Immature natural killer cell (primary cell): ENCODE measurements around the gene LAMC1. TPM values are rescaled to one million over a fixed set of nuclear protein-coding genes. Genes with fewer than 3 reads are reported as not detected.

ENCODE experiments used
- DNase-seq, 3 donors: peaks; one replicate each; pipeline ENCODE4 v3.0.0; 2022; ENCODE audit warnings: mixed read lengths in 1 of 3
- H3K27ac Mint-ChIP-seq, 6 donors: one replicate each; pipeline ENCODE4 v1.8.0; 2020; ENCODE audit warnings: mixed read lengths in 6 of 6, mild to moderate bottlenecking in 5 of 6, inconsistent platforms in 4 of 6, moderate library complexity in 3 of 6
- H3K27me3 Mint-ChIP-seq, 3 donors: one replicate each; pipeline ENCODE4 v1.8.0; 2020 to 2021; ENCODE audit warnings: low read depth in 3 of 3, mild to moderate bottlenecking in 3 of 3, mixed read lengths in 3 of 3, moderate library complexity in 3 of 3, inconsistent platforms in 1 of 3
- H3K36me3 Mint-ChIP-seq, 3 donors: one replicate each; pipeline ENCODE4 v1.8.0; 2020; ENCODE audit warnings: mixed read lengths in 3 of 3, inconsistent platforms in 2 of 3, mild to moderate bottlenecking in 2 of 3
- H3K4me1 Mint-ChIP-seq, 2 donors: one replicate each; pipeline ENCODE4 v1.8.0; 2020; ENCODE audit warnings: inconsistent platforms in 2 of 2, mild to moderate bottlenecking in 2 of 2, mixed read lengths in 2 of 2, moderate library complexity in 1 of 2
- H3K4me3 Mint-ChIP-seq, 5 donors: one replicate each; pipeline ENCODE4 v1.8.0; 2020; ENCODE audit warnings: mild to moderate bottlenecking in 5 of 5, mixed read lengths in 5 of 5, inconsistent platforms in 3 of 5, moderate library complexity in 3 of 5
- H3K9me3 Mint-ChIP-seq, 6 donors: one replicate each; pipeline ENCODE4 v1.8.0; 2020; ENCODE audit warnings: mild to moderate bottlenecking in 6 of 6, mixed read lengths in 6 of 6, inconsistent platforms in 4 of 6, moderate library complexity in 3 of 6
- polyA plus RNA-seq, 3 donors: library from polyadenylated mRNA; unstranded; fragments of 300-500 nt; fragmentation: Illumina TruSeq; gene quantifications; one replicate each; pipeline ENCODE4 v1.2.3, GENCODE V29; 2021

The LAMC1 gene
- polyA plus RNA-seq, 3 donors from 2014 or later: 0.19 TPM; not detected in 2

DNA sequence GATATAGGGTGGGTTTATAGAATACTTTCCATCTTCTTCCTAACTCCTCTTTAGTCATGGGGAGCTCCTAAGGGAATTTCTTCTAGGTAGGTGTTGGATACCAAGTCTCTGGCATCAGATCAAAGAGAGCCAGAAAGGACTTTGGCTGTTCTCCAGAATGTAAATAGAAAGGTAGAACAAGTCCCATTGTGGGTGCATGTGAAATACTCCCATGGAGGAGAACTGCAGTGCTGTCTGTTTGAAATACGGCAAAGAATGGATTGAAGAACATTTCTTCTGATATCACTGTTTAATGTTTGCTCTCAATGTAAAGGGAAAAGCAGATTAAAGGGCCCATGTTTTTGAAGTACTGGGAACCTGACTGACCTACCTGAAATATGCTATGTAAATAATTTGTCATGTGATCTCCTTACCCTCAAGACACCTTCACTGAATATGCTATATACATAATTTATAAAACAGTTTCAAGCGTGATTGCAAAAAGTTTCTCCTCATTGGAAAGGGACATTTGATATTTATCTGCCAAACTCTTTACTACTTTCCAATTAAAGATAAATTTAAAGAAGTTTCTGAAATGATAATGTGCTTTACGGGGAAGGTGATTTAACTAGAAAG, 65.9 kb downstream of the LAMC1 start:
- H3K4me1 Mint-ChIP-seq: no peaks in the 10 kb centered on the region
- H3K36me3 Mint-ChIP-seq: no peaks in the 10 kb centered on the region
- H3K27me3 Mint-ChIP-seq: peaks cover 0 to 4% (median 0%) of the 10 kb centered on the region in 3 donors
- H3K4me3 Mint-ChIP-seq: no peak overlapping the region
- no peaks in the 10 kb centered on the region for H3K9me3 Mint-ChIP-seq
- no peak for DNase-seq
- no peak overlapping the region for H3K27ac Mint-ChIP-seq

- Mint-ChIP-seq H3K9me3 (no peaks in the 10 kb centered on the region), H3K27me3 (peaks cover 0 to 2% (median 0%) of the 10 kb centered on the region in 3 donors), H3K36me3 (no peaks in the 10 kb centered on the region), H3K27ac (no peak overlapping the region), H3K4me1 (no peaks in the 10 kb centered on the region), H3K4me3 (no peak overlapping the region)
- DNase-seq: no peak
Observed at GRCh38 chr1:183090391-183091006, 67.3 kb downstream of the LAMC1 start.

- Mint-ChIP-seq H3K27me3 (peaks cover 0 to 2% (median 0%) of the 10 kb centered on the region in 3 donors), H3K27ac (no peak overlapping the region), H3K4me3 (no peak overlapping the region), H3K36me3 (no peaks in the 10 kb centered on the region), H3K4me1 (no peaks in the 10 kb centered on the region), H3K9me3 (no peaks in the 10 kb centered on the region)
- no peak for DNase-seq
Observed at GRCh38 chr1:183091181-183091580, 68.0 kb downstream of the LAMC1 start.

DNA sequence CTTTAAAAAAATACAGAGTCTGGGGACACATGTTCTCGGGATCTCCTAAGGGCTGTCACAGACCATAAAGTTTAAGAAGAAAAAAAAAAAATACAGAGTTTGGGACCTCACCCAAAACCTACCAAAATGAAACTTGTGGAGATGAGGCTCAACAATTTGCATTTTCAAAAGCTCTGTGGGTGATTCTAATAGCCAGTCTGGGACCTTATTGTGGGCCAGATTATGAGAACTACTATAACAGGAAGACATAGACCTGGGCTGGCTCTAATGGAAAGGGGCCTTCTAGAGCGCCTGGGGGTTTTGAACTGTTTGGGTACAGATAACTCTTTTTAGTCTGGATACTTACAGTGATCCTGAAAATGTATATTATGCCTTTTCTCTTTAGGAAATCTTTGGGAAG, 69.1 kb downstream of the LAMC1 start:
- H3K27ac Mint-ChIP-seq: no peak overlapping the region
- peaks cover 0 to 4% (median 0%) of the 10 kb centered on the region in 3 donors for H3K27me3 Mint-ChIP-seq
- no peak for DNase-seq
- no peaks in the 10 kb centered on the region for H3K4me1 Mint-ChIP-seq
- no peaks in the 10 kb centered on the region for H3K9me3 Mint-ChIP-seq
- no peaks in the 10 kb centered on the region for H3K36me3 Mint-ChIP-seq
- H3K4me3 Mint-ChIP-seq: no peak overlapping the region

DNA sequence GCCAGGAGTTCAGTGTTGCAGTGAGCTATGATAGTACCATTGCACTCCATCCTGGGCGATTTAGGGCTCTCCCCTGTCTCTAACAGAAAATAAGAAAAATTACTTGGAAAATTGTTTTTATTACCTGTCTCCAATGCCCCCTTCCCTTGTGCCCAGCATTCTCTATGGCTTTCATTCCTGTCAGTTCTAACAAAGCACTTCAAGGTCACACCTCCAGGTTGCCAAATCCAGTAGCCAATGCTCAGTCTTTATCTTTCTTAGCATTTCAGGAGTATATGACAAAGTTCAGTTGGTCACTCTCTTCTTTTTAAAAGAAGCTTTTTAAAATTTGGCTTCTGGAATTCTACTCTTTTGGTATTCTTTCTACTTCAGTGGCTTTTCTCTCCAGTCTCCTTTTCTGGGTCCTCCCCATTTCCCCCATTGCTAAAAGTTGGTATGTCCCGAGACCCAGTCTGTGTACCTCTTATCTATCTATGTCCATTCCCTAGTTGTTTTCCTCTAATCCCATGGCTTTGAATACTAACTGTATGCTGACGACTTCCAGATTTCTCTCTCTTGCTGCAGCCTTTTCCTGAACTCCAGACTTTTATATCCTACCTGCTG, 69.9 kb downstream of the LAMC1 start:
- no peaks in the 10 kb centered on the region for H3K4me1 Mint-ChIP-seq
- H3K27ac Mint-ChIP-seq: no peak overlapping the region
- H3K4me3 Mint-ChIP-seq: no peak overlapping the region
- no peaks in the 10 kb centered on the region for H3K36me3 Mint-ChIP-seq
- DNase-seq: no peak
- no peaks in the 10 kb centered on the region for H3K9me3 Mint-ChIP-seq
- H3K27me3 Mint-ChIP-seq: peaks cover 0 to 4% (median 0%) of the 10 kb centered on the region in 3 donors

DNA sequence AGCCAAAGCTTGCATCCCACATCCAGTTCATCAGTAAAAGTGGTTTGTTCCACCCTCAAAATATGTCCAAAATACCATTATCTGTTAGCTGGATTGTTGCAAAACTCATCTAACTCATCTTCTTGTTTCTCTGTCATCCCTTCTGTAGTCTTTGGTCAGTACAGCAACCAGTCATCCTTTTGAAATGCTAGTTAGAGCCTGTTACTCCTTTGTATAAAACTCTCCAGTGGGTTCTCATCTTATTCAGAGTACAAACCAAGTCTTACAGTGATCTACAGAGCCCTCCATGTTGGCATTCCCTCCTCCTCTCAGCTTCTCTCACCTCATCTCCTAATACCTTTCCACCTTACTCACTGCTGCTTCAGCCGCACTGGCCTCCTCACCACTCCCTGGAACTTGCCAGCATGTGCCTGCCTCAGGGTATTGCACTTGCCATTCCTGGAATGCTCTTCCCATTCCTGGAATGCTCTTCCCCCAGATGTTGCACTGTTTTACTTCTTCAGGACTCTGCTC, 70.6 kb downstream of the LAMC1 start:
- Mint-ChIP-seq H3K9me3 (no peaks in the 10 kb centered on the region), H3K27me3 (peaks cover 0 to 4% (median 0%) of the 10 kb centered on the region in 3 donors), H3K4me3 (no peak overlapping the region), H3K27ac (no peak overlapping the region), H3K4me1 (no peaks in the 10 kb centered on the region), H3K36me3 (no peaks in the 10 kb centered on the region)
- no peak for DNase-seq

DNA sequence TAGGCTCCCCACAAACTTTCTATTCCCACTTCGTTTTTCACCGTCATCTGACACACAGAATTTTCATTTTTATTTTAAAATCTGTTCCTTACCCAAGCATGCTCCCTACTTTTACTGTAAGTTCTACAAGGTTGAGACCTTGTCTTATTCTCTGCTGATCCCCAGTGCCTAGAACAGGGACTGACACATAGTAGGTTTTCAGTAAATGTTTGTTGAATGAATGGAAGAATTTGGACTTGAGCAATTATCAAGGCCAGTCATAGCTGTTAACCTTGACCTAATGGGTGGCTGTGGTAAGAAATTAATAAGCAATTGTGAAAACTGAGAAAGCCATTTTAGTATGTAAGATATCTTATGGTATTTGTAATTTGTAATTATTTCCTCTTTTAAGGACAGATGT, 71.1 kb downstream of the LAMC1 start:
- no peak overlapping the region for H3K27ac Mint-ChIP-seq
- DNase-seq: no peak
- H3K27me3 Mint-ChIP-seq: peaks cover 0 to 4% (median 0%) of the 10 kb centered on the region in 3 donors
- H3K36me3 Mint-ChIP-seq: no peaks in the 10 kb centered on the region
- no peaks in the 10 kb centered on the region for H3K4me1 Mint-ChIP-seq
- no peaks in the 10 kb centered on the region for H3K9me3 Mint-ChIP-seq
- no peak overlapping the region for H3K4me3 Mint-ChIP-seq

- no peaks in the 10 kb centered on the region for H3K36me3 Mint-ChIP-seq
- H3K27me3 Mint-ChIP-seq: peaks cover 0 to 4% (median 0%) of the 10 kb centered on the region in 3 donors
- H3K27ac Mint-ChIP-seq: no peak overlapping the region
- no peak overlapping the region for H3K4me3 Mint-ChIP-seq
- no peaks in the 10 kb centered on the region for H3K4me1 Mint-ChIP-seq
- no peaks in the 10 kb centered on the region for H3K9me3 Mint-ChIP-seq
- DNase-seq: no peak
Observed at GRCh38 chr1:183096351-183096750, 73.1 kb downstream of the LAMC1 start.

DNA sequence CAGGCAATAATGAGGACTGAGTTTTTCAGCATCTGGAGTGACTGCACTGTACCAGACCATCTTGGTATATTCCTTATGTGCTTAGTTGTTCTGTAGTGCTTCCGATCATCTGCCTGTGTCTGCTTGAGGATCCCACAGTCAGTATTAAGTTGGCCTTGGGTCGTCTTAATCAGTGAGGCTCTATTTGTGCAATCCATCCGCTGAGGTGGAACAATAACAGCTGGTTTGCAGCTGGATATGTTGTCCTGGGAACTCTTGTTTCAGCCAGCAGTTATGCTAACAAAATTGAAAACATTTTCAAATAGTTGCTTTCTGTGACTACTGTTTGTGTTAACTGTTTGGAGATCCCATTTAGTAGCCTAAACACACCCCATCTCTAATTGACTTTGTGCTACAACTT, 73.7 kb downstream of the LAMC1 start:
- Mint-ChIP-seq H3K4me1 (no peaks in the 10 kb centered on the region), H3K9me3 (no peaks in the 10 kb centered on the region), H3K4me3 (no peak overlapping the region), H3K27me3 (peaks cover 0 to 6% (median 0%) of the 10 kb centered on the region in 3 donors), H3K27ac (no peak overlapping the region), H3K36me3 (no peaks in the 10 kb centered on the region)
- no peak for DNase-seq

GRCh38 chr1:183097438-183098051, 74.3 kb downstream of the LAMC1 start:
- no peaks in the 10 kb centered on the region for H3K36me3 Mint-ChIP-seq
- no peak overlapping the region for H3K27ac Mint-ChIP-seq
- no peaks in the 10 kb centered on the region for H3K9me3 Mint-ChIP-seq
- peaks cover 0 to 8% (median 0%) of the 10 kb centered on the region in 3 donors for H3K27me3 Mint-ChIP-seq
- DNase-seq: no peak
- no peak overlapping the region for H3K4me3 Mint-ChIP-seq
- H3K4me1 Mint-ChIP-seq: no peaks in the 10 kb centered on the region

DNA sequence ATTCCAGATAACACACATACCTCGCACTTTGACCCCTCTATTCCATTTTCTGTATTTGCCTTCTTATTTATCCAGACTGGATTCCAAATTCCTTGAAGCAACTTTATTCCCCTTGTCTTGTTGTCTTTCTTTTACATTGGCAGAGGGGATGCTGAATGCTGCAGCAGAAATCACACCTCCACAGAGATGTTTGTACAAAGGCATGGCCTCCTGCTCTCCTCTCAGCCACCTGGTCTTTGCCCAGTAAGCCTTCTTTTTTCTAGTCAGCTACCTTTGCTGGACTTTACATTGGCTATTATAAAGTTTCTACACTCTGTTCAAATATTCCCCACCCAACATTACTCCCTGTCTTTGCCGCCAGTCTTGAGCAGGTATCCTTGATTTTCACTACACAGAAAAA, 75.1 kb downstream of the LAMC1 start:
- Mint-ChIP-seq H3K36me3 (no peaks in the 10 kb centered on the region), H3K4me1 (no peaks in the 10 kb centered on the region), H3K9me3 (no peaks in the 10 kb centered on the region), H3K27me3 (peaks cover 0 to 10% (median 0%) of the 10 kb centered on the region in 3 donors), H3K27ac (no peak overlapping the region), H3K4me3 (no peak overlapping the region)
- no peak for DNase-seq

- Mint-ChIP-seq H3K27me3 (peaks cover 0 to 8% (median 0%) of the 10 kb centered on the region in 3 donors), H3K4me3 (no peak overlapping the region), H3K27ac (no peak overlapping the region), H3K9me3 (no peaks in the 10 kb centered on the region), H3K36me3 (no peaks in the 10 kb centered on the region), H3K4me1 (no peaks in the 10 kb centered on the region)
- DNase-seq: no peak
Observed at GRCh38 chr1:183100361-183100974, 77.2 kb downstream of the LAMC1 start.

GRCh38 chr1:183101081-183101480, 77.9 kb downstream of the LAMC1 start:
- Mint-ChIP-seq H3K36me3 (no peaks in the 10 kb centered on the region), H3K27ac (no peak overlapping the region), H3K4me3 (no peak overlapping the region), H3K9me3 (no peaks in the 10 kb centered on the region), H3K4me1 (no peaks in the 10 kb centered on the region), H3K27me3 (peaks cover 0 to 8% (median 0%) of the 10 kb centered on the region in 3 donors)
- no peak for DNase-seq

GRCh38 chr1:183101841-183102276, 78.6 kb downstream of the LAMC1 start:
- H3K9me3 Mint-ChIP-seq: no peaks in the 10 kb centered on the region
- no peak for DNase-seq
- peaks cover 0 to 5% (median 0%) of the 10 kb centered on the region in 3 donors for H3K27me3 Mint-ChIP-seq
- H3K4me3 Mint-ChIP-seq: no peak overlapping the region
- H3K4me1 Mint-ChIP-seq: no peaks in the 10 kb centered on the region
- no peaks in the 10 kb centered on the region for H3K36me3 Mint-ChIP-seq
- no peak overlapping the region for H3K27ac Mint-ChIP-seq
